ENCODE results near the gene RALGPS1.

Gene RALGPS1

GRCh38 chr9:127090341-127090985 lies 175.9 kb downstream of the RALGPS1 start:
- peaks cover 7 to 18% of the 10 kb centered on the region in 2 donors for H3K36me3 ChIP-seq (ENCODE audit: control insufficient read depth in 2 of 2, insufficient read depth in 2 of 2, low read length in 2 of 2)
- no peak overlapping the region for H3K4me3 ChIP-seq (ENCODE audit: low read length in 2 of 2)
- no peak overlapping the region for H3K9ac ChIP-seq (ENCODE audit: low read depth in 1 of 2, low read length in 2 of 2)
- no peaks in the 10 kb centered on the region for H3K4me1 ChIP-seq (ENCODE audit: control insufficient read depth in 2 of 2, insufficient read depth in 2 of 2, low read length in 2 of 2)
- H3K27me3 ChIP-seq (ENCODE audit: control insufficient read depth in 2 of 2, insufficient read depth in 2 of 2, low read length in 2 of 2) = no peaks in the 10 kb centered on the region
- no peak overlapping the region for H3K27ac ChIP-seq (ENCODE audit: low read depth in 2 of 2, low read length in 2 of 2)
- H3K9me3 ChIP-seq (ENCODE audit: control insufficient read depth in 2 of 2, low read length in 2 of 2) = no peaks in the 10 kb centered on the region

- Histone ChIP-seq H3K27me3 (ENCODE audit: control insufficient read depth in 2 of 2, insufficient read depth in 2 of 2, low read length in 2 of 2) (no peaks in the 10 kb centered on the region), H3K9ac (ENCODE audit: low read depth in 1 of 2, low read length in 2 of 2) (no peak overlapping the region), H3K4me1 (ENCODE audit: control insufficient read depth in 2 of 2, insufficient read depth in 2 of 2, low read length in 2 of 2) (no peaks in the 10 kb centered on the region), H3K27ac (ENCODE audit: low read depth in 2 of 2, low read length in 2 of 2) (no peak overlapping the region), H3K4me3 (ENCODE audit: low read length in 2 of 2) (no peak overlapping the region), H3K36me3 (ENCODE audit: control insufficient read depth in 2 of 2, insufficient read depth in 2 of 2, low read length in 2 of 2) (peaks cover 7 to 18% of the 10 kb centered on the region in 2 donors), H3K9me3 (ENCODE audit: control insufficient read depth in 2 of 2, low read length in 2 of 2) (no peaks in the 10 kb centered on the region)
These were observed 176.9 kb downstream of the RALGPS1 start for GRCh38 chr9:127091526-127091925.

GRCh38 chr9:127092041-127092608 lies 177.5 kb downstream of the RALGPS1 start:
- H3K4me1 ChIP-seq (ENCODE audit: control insufficient read depth in 2 of 2, insufficient read depth in 2 of 2, low read length in 2 of 2) = no peaks in the 10 kb centered on the region
- no peaks in the 10 kb centered on the region for H3K9me3 ChIP-seq (ENCODE audit: control insufficient read depth in 2 of 2, low read length in 2 of 2)
- H3K27me3 ChIP-seq (ENCODE audit: control insufficient read depth in 2 of 2, insufficient read depth in 2 of 2, low read length in 2 of 2) = no peaks in the 10 kb centered on the region
- H3K9ac ChIP-seq (ENCODE audit: low read depth in 1 of 2, low read length in 2 of 2) = no peak overlapping the region
- no peak overlapping the region for H3K4me3 ChIP-seq (ENCODE audit: low read length in 2 of 2)
- no peak overlapping the region for H3K27ac ChIP-seq (ENCODE audit: low read depth in 2 of 2, low read length in 2 of 2)
- peaks cover 4 to 18% of the 10 kb centered on the region in 2 donors for H3K36me3 ChIP-seq (ENCODE audit: control insufficient read depth in 2 of 2, insufficient read depth in 2 of 2, low read length in 2 of 2)

GRCh38 chr9:127093319-127094020 lies 178.9 kb downstream of the RALGPS1 start:
- H3K36me3 ChIP-seq (ENCODE audit: control insufficient read depth in 2 of 2, insufficient read depth in 2 of 2, low read length in 2 of 2) = peaks cover 6 to 17% of the 10 kb centered on the region in 2 donors
- no peak overlapping the region for H3K27ac ChIP-seq (ENCODE audit: low read depth in 2 of 2, low read length in 2 of 2)
- no peaks in the 10 kb centered on the region for H3K27me3 ChIP-seq (ENCODE audit: control insufficient read depth in 2 of 2, insufficient read depth in 2 of 2, low read length in 2 of 2)
- H3K4me1 ChIP-seq (ENCODE audit: control insufficient read depth in 2 of 2, insufficient read depth in 2 of 2, low read length in 2 of 2) = no peaks in the 10 kb centered on the region
- H3K9me3 ChIP-seq (ENCODE audit: control insufficient read depth in 2 of 2, low read length in 2 of 2) = no peaks in the 10 kb centered on the region
- no peak overlapping the region for H3K4me3 ChIP-seq (ENCODE audit: low read length in 2 of 2)
- H3K9ac ChIP-seq (ENCODE audit: low read depth in 1 of 2, low read length in 2 of 2) = no peak overlapping the region

- no peak overlapping the region for H3K9ac ChIP-seq (ENCODE audit: low read depth in 1 of 2, low read length in 2 of 2)
- H3K27me3 ChIP-seq (ENCODE audit: control insufficient read depth in 2 of 2, insufficient read depth in 2 of 2, low read length in 2 of 2) = no peaks in the 10 kb centered on the region
- peaks cover 6 to 15% of the 10 kb centered on the region in 2 donors for H3K36me3 ChIP-seq (ENCODE audit: control insufficient read depth in 2 of 2, insufficient read depth in 2 of 2, low read length in 2 of 2)
- no peaks in the 10 kb centered on the region for H3K4me1 ChIP-seq (ENCODE audit: control insufficient read depth in 2 of 2, insufficient read depth in 2 of 2, low read length in 2 of 2)
- no peak overlapping the region for H3K4me3 ChIP-seq (ENCODE audit: low read length in 2 of 2)
- H3K9me3 ChIP-seq (ENCODE audit: control insufficient read depth in 2 of 2, low read length in 2 of 2) = no peaks in the 10 kb centered on the region
- H3K27ac ChIP-seq (ENCODE audit: low read depth in 2 of 2, low read length in 2 of 2) = no peak overlapping the region
These were observed 180.8 kb downstream of the RALGPS1 start for GRCh38 chr9:127095411-127095810.

GRCh38 chr9:127096208-127096607 lies 181.6 kb downstream of the RALGPS1 start:
- H3K36me3 ChIP-seq (ENCODE audit: control insufficient read depth in 2 of 2, insufficient read depth in 2 of 2, low read length in 2 of 2) = peaks cover 6 to 15% of the 10 kb centered on the region in 2 donors
- H3K9me3 ChIP-seq (ENCODE audit: control insufficient read depth in 2 of 2, low read length in 2 of 2) = no peaks in the 10 kb centered on the region
- no peak overlapping the region for H3K27ac ChIP-seq (ENCODE audit: low read depth in 2 of 2, low read length in 2 of 2)
- no peaks in the 10 kb centered on the region for H3K27me3 ChIP-seq (ENCODE audit: control insufficient read depth in 2 of 2, insufficient read depth in 2 of 2, low read length in 2 of 2)
- no peak overlapping the region for H3K9ac ChIP-seq (ENCODE audit: low read depth in 1 of 2, low read length in 2 of 2)
- H3K4me1 ChIP-seq (ENCODE audit: control insufficient read depth in 2 of 2, insufficient read depth in 2 of 2, low read length in 2 of 2) = no peaks in the 10 kb centered on the region
- no peak overlapping the region for H3K4me3 ChIP-seq (ENCODE audit: low read length in 2 of 2)

GRCh38 chr9:127097683-127098082 lies 183.1 kb downstream of the RALGPS1 start:
- H3K27me3 ChIP-seq (ENCODE audit: control insufficient read depth in 2 of 2, insufficient read depth in 2 of 2, low read length in 2 of 2) = no peaks in the 10 kb centered on the region
- peaks cover 3 to 13% of the 10 kb centered on the region in 2 donors for H3K36me3 ChIP-seq (ENCODE audit: control insufficient read depth in 2 of 2, insufficient read depth in 2 of 2, low read length in 2 of 2)
- H3K9ac ChIP-seq (ENCODE audit: low read depth in 1 of 2, low read length in 2 of 2) = no peak overlapping the region
- no peak overlapping the region for H3K27ac ChIP-seq (ENCODE audit: low read depth in 2 of 2, low read length in 2 of 2)
- no peaks in the 10 kb centered on the region for H3K4me1 ChIP-seq (ENCODE audit: control insufficient read depth in 2 of 2, insufficient read depth in 2 of 2, low read length in 2 of 2)
- H3K9me3 ChIP-seq (ENCODE audit: control insufficient read depth in 2 of 2, low read length in 2 of 2) = no peaks in the 10 kb centered on the region
- H3K4me3 ChIP-seq (ENCODE audit: low read length in 2 of 2) = no peak overlapping the region

GRCh38 chr9:127098916-127099553 lies 184.5 kb downstream of the RALGPS1 start:
- H3K9ac ChIP-seq (ENCODE audit: low read depth in 1 of 2, low read length in 2 of 2) = no peak overlapping the region
- H3K4me3 ChIP-seq (ENCODE audit: low read length in 2 of 2) = no peak overlapping the region
- H3K9me3 ChIP-seq (ENCODE audit: control insufficient read depth in 2 of 2, low read length in 2 of 2) = no peaks in the 10 kb centered on the region
- peaks cover 3 to 9% of the 10 kb centered on the region in 2 donors for H3K36me3 ChIP-seq (ENCODE audit: control insufficient read depth in 2 of 2, insufficient read depth in 2 of 2, low read length in 2 of 2)
- no peak overlapping the region for H3K27ac ChIP-seq (ENCODE audit: low read depth in 2 of 2, low read length in 2 of 2)
- no peaks in the 10 kb centered on the region for H3K27me3 ChIP-seq (ENCODE audit: control insufficient read depth in 2 of 2, insufficient read depth in 2 of 2, low read length in 2 of 2)
- H3K4me1 ChIP-seq (ENCODE audit: control insufficient read depth in 2 of 2, insufficient read depth in 2 of 2, low read length in 2 of 2) = no peaks in the 10 kb centered on the region

GRCh38 chr9:127099664-127100063 lies 185.1 kb downstream of the RALGPS1 start:
- no peaks in the 10 kb centered on the region for H3K27me3 ChIP-seq (ENCODE audit: control insufficient read depth in 2 of 2, insufficient read depth in 2 of 2, low read length in 2 of 2)
- H3K4me3 ChIP-seq (ENCODE audit: low read length in 2 of 2) = no peak overlapping the region
- H3K27ac ChIP-seq (ENCODE audit: low read depth in 2 of 2, low read length in 2 of 2) = no peak overlapping the region
- H3K36me3 ChIP-seq (ENCODE audit: control insufficient read depth in 2 of 2, insufficient read depth in 2 of 2, low read length in 2 of 2) = peaks cover 3 to 5% of the 10 kb centered on the region in 2 donors
- no peaks in the 10 kb centered on the region for H3K4me1 ChIP-seq (ENCODE audit: control insufficient read depth in 2 of 2, insufficient read depth in 2 of 2, low read length in 2 of 2)
- H3K9me3 ChIP-seq (ENCODE audit: control insufficient read depth in 2 of 2, low read length in 2 of 2) = no peaks in the 10 kb centered on the region
- H3K9ac ChIP-seq (ENCODE audit: low read depth in 1 of 2, low read length in 2 of 2) = no peak overlapping the region

- Histone ChIP-seq H3K27ac (ENCODE audit: low read depth in 2 of 2, low read length in 2 of 2) (no peak overlapping the region), H3K9ac (ENCODE audit: low read depth in 1 of 2, low read length in 2 of 2) (no peak overlapping the region), H3K9me3 (ENCODE audit: control insufficient read depth in 2 of 2, low read length in 2 of 2) (no peaks in the 10 kb centered on the region), H3K4me3 (ENCODE audit: low read length in 2 of 2) (no peak overlapping the region), H3K27me3 (ENCODE audit: control insufficient read depth in 2 of 2, insufficient read depth in 2 of 2, low read length in 2 of 2) (no peaks in the 10 kb centered on the region), H3K4me1 (ENCODE audit: control insufficient read depth in 2 of 2, insufficient read depth in 2 of 2, low read length in 2 of 2) (no peaks in the 10 kb centered on the region), H3K36me3 (ENCODE audit: control insufficient read depth in 2 of 2, insufficient read depth in 2 of 2, low read length in 2 of 2) (peaks cover 2 to 5% of the 10 kb centered on the region in 2 donors)
These were observed 187.6 kb downstream of the RALGPS1 start for GRCh38 chr9:127102176-127102575.

Measured in mucosa of rectum (tissue), 2 donors.